HG03432 (cell line): ENCODE measurements around the gene FBXO5.

Experiments used
- ATAC-seq: cut with Tn5 transposase; IDR thresholded peaks from one replicate; pipeline ENCODE4 v1.9.1; 2021; ENCODE audit warnings: mild to moderate bottlenecking, moderate library complexity; ENCODE audit not compliant: unreplicated experiment

The FBXO5 gene

DNA sequence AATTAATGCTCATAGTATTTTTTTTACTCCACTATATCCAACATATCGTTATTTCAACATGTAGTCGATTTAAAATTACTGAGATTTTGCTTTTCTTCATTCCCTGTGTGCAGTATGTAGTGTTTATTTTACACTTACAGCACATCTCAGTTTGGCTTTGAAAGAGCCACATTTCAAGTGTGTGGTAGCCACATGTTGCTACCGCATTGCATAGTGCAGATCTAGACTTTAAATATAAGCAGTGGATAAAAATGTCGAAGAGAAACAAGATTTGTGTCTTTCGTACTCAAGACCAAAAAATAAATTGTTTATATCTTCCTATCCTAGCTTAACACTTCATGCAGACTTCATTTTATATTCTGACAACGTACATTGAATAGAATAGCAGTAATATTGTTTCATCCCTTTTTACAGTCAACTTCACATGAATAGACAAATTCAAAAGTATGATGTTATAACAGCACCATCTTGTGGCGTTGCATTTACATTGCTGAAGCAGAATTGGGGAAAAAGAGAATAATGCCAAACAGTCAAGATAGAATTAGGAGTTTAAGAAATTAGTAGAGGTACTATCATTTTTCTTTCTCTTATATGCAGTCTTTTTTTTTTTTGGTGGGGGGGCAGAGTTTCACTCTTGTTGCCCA lies 29.9 kb downstream of the FBXO5 start:
- ATAC-seq: no peak

DNA sequence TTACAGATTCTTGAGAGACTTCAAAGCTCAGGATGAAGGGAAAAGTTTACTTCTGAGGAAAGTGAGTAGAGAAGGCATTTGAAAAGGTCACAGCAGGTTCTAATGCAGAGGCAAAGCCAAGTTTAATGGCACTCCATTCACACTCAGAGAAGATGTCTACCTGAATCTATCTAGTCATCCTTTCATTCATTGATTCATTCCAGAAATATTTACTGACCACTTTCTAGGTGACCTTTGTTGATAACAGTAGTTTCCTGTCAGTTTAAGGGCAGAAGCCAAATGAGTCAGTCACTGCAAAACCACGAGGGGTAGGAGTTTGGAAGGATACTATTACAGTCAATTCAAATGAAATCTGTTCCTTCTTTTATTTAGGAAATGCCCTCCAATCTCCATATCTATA lies 30.8 kb downstream of the FBXO5 start:
- no peak for ATAC-seq

DNA sequence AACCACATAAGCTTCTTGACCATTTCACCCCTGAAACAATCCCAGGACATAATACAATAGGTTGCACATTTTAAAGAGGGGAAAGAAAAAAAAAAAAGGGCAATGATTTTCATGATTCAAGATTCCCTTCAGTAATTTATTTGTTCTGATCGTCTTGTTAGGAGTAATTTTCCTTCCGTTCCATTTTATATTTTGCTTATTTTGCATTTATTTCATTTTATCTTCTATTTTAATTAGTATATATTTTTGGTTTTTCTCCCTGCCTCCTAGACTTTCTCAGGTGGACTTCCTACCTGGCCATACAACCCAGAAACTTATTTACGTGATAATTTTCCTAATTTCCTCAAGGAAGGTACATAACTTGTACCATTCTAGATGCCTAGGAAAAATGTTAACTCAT lies 32.6 kb downstream of the FBXO5 start:
- no peak for ATAC-seq

DNA sequence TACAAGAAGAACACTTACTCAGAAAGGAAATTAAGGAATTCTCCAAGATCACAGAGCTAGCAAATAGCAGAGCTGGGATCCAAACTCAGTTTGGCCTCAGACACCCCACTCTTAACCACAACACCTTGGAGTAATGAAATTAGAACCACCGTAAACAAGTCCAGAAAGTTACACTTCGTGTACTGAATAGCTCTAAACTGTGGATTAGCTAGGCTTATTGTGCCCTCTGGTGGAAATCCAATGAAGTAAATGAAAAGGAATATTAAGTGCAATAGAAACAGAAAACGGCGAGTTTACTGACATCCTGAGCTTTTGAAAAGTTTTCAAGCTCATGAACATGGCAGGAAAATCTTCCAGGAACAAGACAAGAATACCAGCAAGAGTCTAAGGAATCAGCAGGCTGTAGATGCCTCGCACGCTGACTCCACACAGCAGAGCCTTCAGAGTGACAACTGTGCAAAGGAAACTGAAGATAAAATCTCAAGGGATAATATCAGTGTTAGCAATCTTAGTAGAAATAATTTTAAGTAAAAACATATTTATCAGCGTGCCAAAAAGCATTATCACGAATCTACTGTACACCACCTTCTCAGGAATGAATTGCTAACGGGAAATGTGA lies 34.6 kb downstream of the FBXO5 start:
- peak; percentile 86 for ATAC-seq

DNA sequence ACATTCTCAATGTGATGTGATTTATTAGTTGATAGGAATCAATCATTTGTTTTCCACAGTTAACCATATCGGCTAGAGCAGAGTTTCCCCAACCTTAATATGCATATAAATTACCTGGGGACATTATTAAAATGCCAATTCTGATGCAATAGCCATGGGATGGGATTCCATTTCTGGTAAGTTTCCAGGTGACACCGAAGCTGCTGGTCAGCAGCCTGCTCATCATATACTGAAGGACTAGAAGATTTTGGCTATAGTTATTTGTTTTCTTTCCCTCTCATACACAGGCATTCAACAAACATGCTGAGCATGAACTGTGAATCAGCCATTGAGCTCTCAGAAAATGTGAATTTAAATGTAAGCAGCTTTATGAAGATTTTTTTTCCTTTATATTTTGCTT lies 35.8 kb downstream of the FBXO5 start:
- no peak for ATAC-seq

DNA sequence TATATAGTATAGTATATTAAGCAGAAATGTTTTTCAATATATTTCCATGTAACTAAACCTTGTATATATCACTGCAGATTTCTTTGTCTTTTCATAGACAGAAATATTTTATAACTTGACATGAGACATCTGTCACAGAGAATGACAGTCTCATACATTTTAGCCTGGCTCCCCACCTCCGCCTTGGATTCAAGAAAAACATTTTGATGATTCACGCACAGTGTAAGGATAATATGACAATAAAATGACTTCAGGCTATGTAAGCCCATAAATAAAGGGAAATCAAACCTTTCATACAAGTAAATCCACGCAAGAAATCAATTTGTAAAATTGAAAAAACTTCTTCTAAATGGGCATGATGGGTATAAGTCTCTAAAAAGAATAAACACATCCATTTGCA lies 36.4 kb downstream of the FBXO5 start:
- no peak for ATAC-seq

DNA sequence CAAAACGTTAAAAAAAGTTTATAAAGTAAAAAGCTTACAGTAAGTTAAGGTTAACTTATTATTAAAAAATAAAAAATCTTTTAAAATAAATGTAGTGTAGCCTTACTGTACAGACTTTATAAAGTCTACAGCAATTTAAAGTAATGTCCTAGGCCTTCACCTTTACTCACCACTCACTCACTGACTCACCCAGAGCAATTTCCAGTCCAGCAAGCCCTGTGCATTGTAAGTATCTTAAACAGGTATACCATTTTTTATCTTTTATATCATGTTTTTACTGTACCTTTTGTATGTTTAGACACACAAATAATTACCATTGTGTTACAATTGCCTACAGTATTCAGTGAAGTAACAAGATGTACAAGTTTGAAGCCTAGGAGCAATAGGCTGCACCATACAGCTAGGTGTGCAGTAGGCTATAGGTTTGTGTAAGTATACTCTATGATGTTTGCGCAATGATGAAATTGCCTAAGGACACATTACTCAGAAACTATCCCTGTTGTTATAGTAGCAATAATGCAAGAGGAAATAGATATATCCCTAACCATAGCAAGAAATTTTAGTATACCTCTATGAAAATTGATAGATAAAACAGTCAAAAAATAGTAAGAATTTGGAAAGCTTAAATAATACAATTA lies 39.5 kb downstream of the FBXO5 start:
- no peak for ATAC-seq

DNA sequence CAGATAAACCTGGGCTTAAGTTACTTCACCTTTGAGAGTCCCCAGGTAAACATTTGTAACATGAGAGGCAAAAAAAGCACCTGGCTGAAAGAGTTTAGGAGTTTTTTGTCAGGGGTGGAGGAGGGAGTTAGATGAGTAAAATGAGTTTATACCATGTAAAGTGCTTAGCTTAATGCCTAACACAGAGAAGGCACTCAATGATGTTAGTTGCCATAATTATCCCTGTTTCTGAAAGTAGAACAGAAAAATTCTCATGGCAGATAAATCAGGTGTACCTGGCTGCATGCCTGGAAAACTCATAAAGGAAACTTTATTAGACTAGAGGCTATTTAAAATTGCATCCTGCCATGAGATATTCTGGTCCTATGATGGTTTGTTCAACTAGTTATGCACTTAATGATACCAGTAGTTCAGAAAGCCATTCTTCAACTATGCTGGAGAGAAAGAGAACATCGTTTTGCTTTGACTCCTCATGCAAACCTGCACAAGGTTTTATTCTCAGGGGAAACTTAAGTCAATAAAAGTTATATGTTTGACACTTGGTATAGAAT lies 40.4 kb downstream of the FBXO5 start:
- ATAC-seq: no peak

DNA sequence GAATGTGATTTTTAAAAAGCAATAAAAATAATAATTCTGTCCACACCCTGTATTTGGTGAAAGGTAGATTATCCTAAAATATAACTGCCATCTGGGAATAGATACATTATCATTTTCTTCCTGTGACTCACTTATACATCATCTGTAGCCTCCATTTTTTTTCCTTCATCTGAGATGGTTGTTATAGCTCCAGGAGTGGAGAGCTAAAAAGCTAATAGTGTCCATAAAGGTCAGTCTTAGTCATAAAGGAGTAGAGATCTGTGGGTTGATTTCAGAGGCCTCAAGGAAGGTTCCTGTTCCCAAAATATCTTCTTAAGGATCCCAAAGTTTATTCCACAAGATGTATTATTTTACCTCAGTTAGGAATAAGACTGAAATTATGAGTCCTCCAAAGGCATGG lies 41.1 kb downstream of the FBXO5 start:
- ATAC-seq: no peak

DNA sequence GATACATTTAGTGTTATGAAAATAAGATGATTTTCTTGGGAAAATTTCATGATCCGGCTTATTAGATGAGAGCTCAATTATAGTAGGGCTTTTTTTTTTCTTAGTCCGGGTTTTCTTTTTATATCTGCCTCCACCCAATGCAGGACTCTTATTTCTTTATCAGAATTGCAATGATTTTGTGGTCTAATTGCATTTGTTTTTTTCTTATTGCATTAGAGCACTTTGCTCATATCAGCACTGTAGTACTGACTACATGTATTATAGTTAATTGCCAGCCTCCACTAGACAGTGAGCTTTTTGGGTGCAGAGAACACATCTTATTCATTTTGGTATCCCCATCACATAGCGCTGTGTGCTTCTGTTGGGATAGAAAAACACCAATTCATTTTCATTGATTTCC lies 50.0 kb downstream of the FBXO5 start:
- no peak for ATAC-seq

DNA sequence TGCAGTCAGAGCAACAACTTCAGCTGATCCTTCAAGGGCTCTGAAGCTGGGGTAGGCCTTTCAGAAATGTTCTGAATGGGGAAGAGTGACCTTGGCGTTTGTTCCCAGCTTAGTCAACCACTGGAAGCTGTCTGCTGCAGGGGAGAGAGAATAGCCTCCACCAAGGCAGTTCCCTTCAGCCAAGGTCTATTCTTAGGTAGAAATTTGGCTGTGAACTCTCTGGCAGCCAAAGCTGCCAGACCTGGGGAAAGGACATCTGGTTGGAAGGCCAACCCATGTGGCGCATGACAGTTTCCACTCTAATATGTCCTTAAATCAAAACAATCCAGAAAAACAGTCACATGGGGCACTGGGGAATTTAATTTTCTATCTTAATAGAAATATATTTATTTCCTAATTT lies 60.1 kb downstream of the FBXO5 start:
- ATAC-seq: no peak
